Measurements from ENCODE around the gene ASGR1.

GRCh38 chr17:7167832-7168231 is 11.3 kb downstream of the ASGR1 start:
- no peak for TF ChIP-seq POLR2A (IDR thresholded peaks at IDR 0.05)
- TF ChIP-seq CTCF (IDR thresholded peaks at IDR 0.05): no peak
- TF ChIP-seq POLR2AphosphoS5 (IDR thresholded peaks at IDR 0.05): no peak

Measured in breast epithelium (tissue), 3 donors.